Brain microvascular endothelial cell (primary cell): ENCODE data around the gene CLASP1.
"Not testable (repeated sequence)": the region's sequence is repeated elsewhere in the genome, so short reads cannot be mapped to it uniquely, and the experiment has no call there.

Experiments
- DNase-seq: peaks from one replicate; pipeline ENCODE4 v3.0.0-alpha.2; 2020
- H3K27ac ChIP-seq: fragments of 250-450 bp; sonication (Bioruptor Pico); 2 replicates; pipeline ENCODE4 v1.5.1; 2020; ENCODE audit warnings: mild to moderate bottlenecking, moderate library complexity
- H3K27me3 ChIP-seq: fragments of 250-450 bp; sonication (Bioruptor Pico); replicated peaks from 2 replicates; pipeline ENCODE4 v1.5.1; 2020; ENCODE audit warnings: mild to moderate bottlenecking
- H3K36me3 ChIP-seq: fragments of 250-450 bp; sonication (Bioruptor Pico); replicated peaks from 2 replicates; pipeline ENCODE4 v1.5.1; 2020; ENCODE audit warnings: mild to moderate bottlenecking
- H3K4me3 ChIP-seq: 2 replicates; pipeline ENCODE4 v1.5.1; 2011; ENCODE audit warnings: low read depth, mild to moderate bottlenecking, control low read depth, low read length, moderate library complexity
- CTCF ChIP-seq: IDR thresholded peaks from 2 replicates; pipeline ENCODE4 v1.5.1; 2011; ENCODE audit warnings: low read depth, mild to moderate bottlenecking, moderate library complexity, low read length, control low read depth, inconsistent platforms; ENCODE audit errors: missing control alignments
- in situ Hi-C: cut with HindIII; loops from 2 replicates; pipeline ENCODE4 v1.10.0; 2017; ENCODE audit warnings: low sequenced_read_pairs, low pct_ligation_motif_present

CLASP1 gene

GRCh38 chr2:121309801-121310200 is 339.5 kb downstream of the CLASP1 start:
- Histone ChIP-seq H3K4me3 (no peak overlapping the region), H3K27ac (no peak overlapping the region), H3K36me3 (no peaks in the 10 kb centered on the region), H3K27me3 (peaks cover 6% of the 10 kb centered on the region)
- in situ Hi-C loops = no loop called here
- no peak for TF ChIP-seq CTCF
- no peak for DNase-seq

- Histone ChIP-seq H3K36me3 (no peaks in the 10 kb centered on the region), H3K27ac (no peak overlapping the region), H3K4me3 (no peak overlapping the region), H3K27me3 (peaks cover 6% of the 10 kb centered on the region)
- in situ Hi-C loops = no loop called here
- no peak for DNase-seq
- TF ChIP-seq CTCF = no peak
Measured at GRCh38 chr2:121309323-121309722, 339.9 kb downstream of the CLASP1 start.

- peaks cover 6% of the 10 kb centered on the region for H3K27me3 ChIP-seq
- no peak overlapping the region for H3K27ac ChIP-seq
- in situ Hi-C loops = no loop called here
- H3K36me3 ChIP-seq = no peaks in the 10 kb centered on the region
- TF ChIP-seq CTCF = no peak
- H3K4me3 ChIP-seq = no peak overlapping the region
- DNase-seq = no peak
Measured at GRCh38 chr2:121307048-121307447, 342.2 kb downstream of the CLASP1 start.

GRCh38 chr2:121304941-121305340 is 344.3 kb downstream of the CLASP1 start:
- Histone ChIP-seq H3K4me3 (no peak overlapping the region), H3K27me3 (peaks cover 6% of the 10 kb centered on the region), H3K27ac (no peak overlapping the region), H3K36me3 (no peaks in the 10 kb centered on the region)
- in situ Hi-C loops = no loop called here
- no peak for TF ChIP-seq CTCF
- DNase-seq = no peak

GRCh38 chr2:121303531-121304263 is 345.6 kb downstream of the CLASP1 start:
- in situ Hi-C loops = no loop called here
- Histone ChIP-seq H3K36me3 (no peaks in the 10 kb centered on the region), H3K27ac (no peak overlapping the region), H3K4me3 (no peak overlapping the region), H3K27me3 (peaks cover 6% of the 10 kb centered on the region)
- TF ChIP-seq CTCF = no peak
- DNase-seq = no peak

GRCh38 chr2:121301190-121301589 is 348.1 kb downstream of the CLASP1 start:
- H3K27ac ChIP-seq, H3K36me3 ChIP-seq, H3K27me3 ChIP-seq, DNase-seq, in situ Hi-C loops, H3K4me3 ChIP-seq: not testable (repeated sequence)
